ENCODE data around the gene EPB41L2. TPM values are rescaled to one million over a fixed set of nuclear protein-coding genes. Genes with fewer than 3 reads are reported as not detected.

The EPB41L2 gene
- total RNA-seq, 4 donors from 2014 or later = 58.8 to 105 (median 81.3) TPM

GRCh38 chr6:130975325-130975724 is 87.7 kb downstream of the EPB41L2 start:
- intact Hi-C loops (cut with DNase I) = no loop called here

GRCh38 chr6:130973521-130974277 is 89.3 kb downstream of the EPB41L2 start:
- Histone ChIP-seq H3K27me3 (no peaks in the 10 kb centered on the region), H3K27ac (no peak overlapping the region), H3K4me1 (peaks cover 7 to 9% of the 10 kb centered on the region in 2 donors), H3K4me3 (replicated peaks in 1 of 3) (no peak overlapping the region), H3K36me3 (no peaks in the 10 kb centered on the region), H3K9me3 (no peaks in the 10 kb centered on the region)
- 93 to 99% methylated on average over 3 of the region's 3 CpGs for WGBS, 2 donors
- TF ChIP-seq POLR2A (IDR thresholded peaks at IDR 0.05) = no peak
- TF ChIP-seq, protein P1, sequence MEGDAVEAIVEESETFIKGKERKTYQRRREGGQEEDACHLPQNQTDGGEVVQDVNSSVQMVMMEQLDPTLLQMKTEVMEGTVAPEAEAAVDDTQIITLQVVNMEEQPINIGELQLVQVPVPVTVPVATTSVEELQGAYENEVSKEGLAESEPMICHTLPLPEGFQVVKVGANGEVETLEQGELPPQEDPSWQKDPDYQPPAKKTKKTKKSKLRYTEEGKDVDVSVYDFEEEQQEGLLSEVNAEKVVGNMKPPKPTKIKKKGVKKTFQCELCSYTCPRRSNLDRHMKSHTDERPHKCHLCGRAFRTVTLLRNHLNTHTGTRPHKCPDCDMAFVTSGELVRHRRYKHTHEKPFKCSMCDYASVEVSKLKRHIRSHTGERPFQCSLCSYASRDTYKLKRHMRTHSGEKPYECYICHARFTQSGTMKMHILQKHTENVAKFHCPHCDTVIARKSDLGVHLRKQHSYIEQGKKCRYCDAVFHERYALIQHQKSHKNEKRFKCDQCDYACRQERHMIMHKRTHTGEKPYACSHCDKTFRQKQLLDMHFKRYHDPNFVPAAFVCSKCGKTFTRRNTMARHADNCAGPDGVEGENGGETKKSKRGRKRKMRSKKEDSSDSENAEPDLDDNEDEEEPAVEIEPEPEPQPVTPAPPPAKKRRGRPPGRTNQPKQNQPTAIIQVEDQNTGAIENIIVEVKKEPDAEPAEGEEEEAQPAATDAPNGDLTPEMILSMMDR (IDR thresholded peaks at IDR 0.05) = no peak
- DNase-seq = no peak
- intact Hi-C loops (cut with DNase I) = no loop called here

More at GRCh38 chr6:130975325-130975724, 87.7 kb downstream of the EPB41L2 start:
- no peak for DNase-seq
- Histone ChIP-seq H3K4me1 (peaks cover 4% of the 10 kb centered on the region in 2 donors), H3K27me3 (no peaks in the 10 kb centered on the region), H3K36me3 (no peaks in the 10 kb centered on the region), H3K4me3 (replicated peaks in 1 of 3) (no peak overlapping the region), H3K27ac (no peak overlapping the region), H3K9me3 (no peaks in the 10 kb centered on the region)
- TF ChIP-seq, protein P1 (IDR thresholded peaks at IDR 0.05) = no peak
- TF ChIP-seq POLR2A (IDR thresholded peaks at IDR 0.05) = no peak

- no peak overlapping the region for H3K27ac ChIP-seq
- no peaks in the 10 kb centered on the region for H3K36me3 ChIP-seq
- no peaks in the 10 kb centered on the region for H3K27me3 ChIP-seq
- H3K9me3 ChIP-seq = no peaks in the 10 kb centered on the region
- 91 to 94% methylated on average over 3 of the region's 3 CpGs for WGBS, 2 donors
- H3K4me3 ChIP-seq (replicated peaks in 1 of 3) = no peak overlapping the region
- intact Hi-C loops (cut with DNase I) = no loop called here
- TF ChIP-seq POLR2A (IDR thresholded peaks at IDR 0.05) = no peak
- TF ChIP-seq, protein P1 (IDR thresholded peaks at IDR 0.05) = no peak
- peaks cover 17 to 24% of the 10 kb centered on the region in 2 donors for H3K4me1 ChIP-seq
- no peak for DNase-seq
Measured at GRCh38 chr6:130971504-130971903, 91.5 kb downstream of the EPB41L2 start.

DNA sequence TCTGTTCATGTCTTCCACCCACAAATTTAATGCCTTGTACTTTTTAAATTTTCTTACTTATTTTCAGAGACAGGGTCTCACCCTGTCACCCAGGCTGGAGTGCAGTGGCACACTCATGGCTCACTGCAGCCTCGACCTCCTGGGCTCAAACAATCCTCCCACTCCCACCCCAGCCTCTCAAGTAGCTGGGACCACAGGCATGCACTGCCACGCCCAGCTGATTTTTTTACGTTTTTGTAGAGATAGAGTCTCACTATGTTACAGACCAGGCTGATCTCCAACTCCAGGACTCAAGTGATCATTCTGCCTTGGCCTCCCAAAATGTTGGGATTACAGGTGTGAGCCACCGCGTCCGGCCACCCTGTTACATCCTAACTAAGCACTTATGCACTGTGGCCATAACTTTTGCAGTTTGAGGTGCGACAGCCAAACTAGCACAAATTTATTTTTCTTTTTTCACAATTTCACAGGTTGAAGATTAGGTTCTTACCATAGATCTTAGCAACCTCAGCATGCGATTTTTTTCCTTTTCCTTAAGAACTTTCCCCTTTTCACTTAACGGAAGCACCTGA is 92.1 kb downstream of the EPB41L2 start:
- Histone ChIP-seq H3K27me3 (no peaks in the 10 kb centered on the region), H3K4me1 (peaks cover 18 to 26% of the 10 kb centered on the region in 2 donors), H3K9me3 (no peaks in the 10 kb centered on the region), H3K4me3 (replicated peaks in 1 of 3) (no peak overlapping the region), H3K36me3 (no peaks in the 10 kb centered on the region), H3K27ac (peak overlapping the region in 1 of 3 donors; percentile 12)
- intact Hi-C loops (cut with DNase I) = no loop called here
- TF ChIP-seq, protein P1 (IDR thresholded peaks at IDR 0.05) = no peak
- TF ChIP-seq POLR2A (IDR thresholded peaks at IDR 0.05) = no peak
- 89% methylated on average over 9 of the region's 9 CpGs for WGBS, 2 donors
- DNase-seq = no peak
